ENCODE data around the gene CD300LG.

GRCh38 chr17:43912635-43913304 lies 65.8 kb downstream of the CD300LG start:
- TF ChIP-seq CTCF (IDR thresholded peaks at IDR 0.05) (no peak), POLR2A (IDR thresholded peaks at IDR 0.05) (no peak)

Data from adrenal gland (tissue), 5 donors.